Caco-2 (cell line): ENCODE data around the gene PITRM1. TPM values are rescaled to one million over a fixed set of nuclear protein-coding genes. Genes with fewer than 3 reads are reported as not detected.

Experiments used
- BruUV-seq: library from RNA; stranded (reverse); fragments of 400-500 nt; replicated peaks from 2 replicates; lab custom pipeline; 2021; lab: Mats Ljungman, UMichigan
- CTCF ChIA-PET: fragments of 300-600 bp; sonication (Branson Sonifier 250); formaldehyde crosslinking; loops from one replicate; lab custom pipeline; 2022; ENCODE audit warnings: antibody characterized with exemption; lab: Charles Lee
- POLR2A ChIA-PET: fragments of 300-600 bp; sonication (Branson Sonifier 250); formaldehyde crosslinking; loops from one replicate; lab custom pipeline; 2022; ENCODE audit warnings: antibody characterized with exemption; lab: Charles Lee
- DNase-seq, 2 experiments: peaks; one replicate each; pipeline versions ENCODE4 v3.0.0 to v3.0.0-alpha.2; 2020 to 2022
- H3K27me3 ChIP-seq: replicated peaks from 2 replicates; pipeline ENCODE4 v1.6.0; 2011; ENCODE audit warnings: low read length; ENCODE audit not compliant: control insufficient read depth, insufficient read depth
- H3K36me3 ChIP-seq: 2 replicates; pipeline ENCODE4 v1.5.1; 2011; ENCODE audit warnings: low read length; ENCODE audit not compliant: control insufficient read depth, insufficient read depth
- H3K4me1 ChIP-seq: fragments of 250-450 bp; sonication (Bioruptor Pico); 2 replicates; pipeline ENCODE4 v1.5.1; 2020; ENCODE audit warnings: mild to moderate bottlenecking
- H3K4me3 ChIP-seq: 2 replicates; pipeline ENCODE4 v1.5.1; 2011; ENCODE audit warnings: low read depth, mild to moderate bottlenecking, control low read depth, low read length
- H3K9me3 ChIP-seq: fragments of 250-450 bp; sonication (Bioruptor Pico); 2 replicates; pipeline ENCODE4 v1.5.1; 2020; ENCODE audit warnings: mild to moderate bottlenecking, moderate library complexity
- H3K27ac Mint-ChIP-seq: one replicate; pipeline ENCODE4 v1.8.0; 2022; ENCODE audit warnings: mixed read lengths; ENCODE audit not compliant: unreplicated experiment
- H3K27me3 Mint-ChIP-seq: one replicate; pipeline ENCODE4 v1.8.0; 2022; ENCODE audit warnings: mixed read lengths; ENCODE audit not compliant: insufficient read depth, unreplicated experiment
- H3K36me3 Mint-ChIP-seq: one replicate; pipeline ENCODE4 v1.8.0; 2022; ENCODE audit warnings: mild to moderate bottlenecking, mixed read lengths; ENCODE audit not compliant: insufficient read depth, unreplicated experiment
- H3K4me1 Mint-ChIP-seq: one replicate; pipeline ENCODE4 v1.8.0; 2022; ENCODE audit warnings: low read depth, mixed read lengths; ENCODE audit not compliant: unreplicated experiment
- H3K4me3 Mint-ChIP-seq: one replicate; pipeline ENCODE4 v1.8.0; 2022; ENCODE audit warnings: mild to moderate bottlenecking, moderate library complexity, mixed read lengths; ENCODE audit not compliant: unreplicated experiment
- H3K9me3 Mint-ChIP-seq: one replicate; pipeline ENCODE4 v1.8.0; 2022; ENCODE audit warnings: mixed read lengths; ENCODE audit not compliant: unreplicated experiment
- CTCF ChIP-seq, 2 experiments: fragments of 200-600 bp in 1 of 2; IDR thresholded peaks; 1 replicate in 1 of 2; 2 replicates in 1 of 2; pipeline versions ENCODE4 v1.5.1 to v1.8.0; 2011 to 2022; ENCODE audit warnings: antibody characterized with exemption in 1 of 2, control low read depth in 1 of 2, inconsistent platforms in 1 of 2, low read depth in 1 of 2, low read length in 1 of 2, mild to moderate bottlenecking in 1 of 2, moderate library complexity in 1 of 2; ENCODE audit not compliant: insufficient read depth in 1 of 2, severe bottlenecking in 1 of 2, unreplicated experiment in 1 of 2
- intact Hi-C: fragments of 100-400 bp; cut with micrococcal nuclease; formaldehyde crosslinking; loops from one replicate; pipeline ENCODE4 v1.10.0; 2022; ENCODE audit not compliant: unreplicated experiment
- total RNA-seq: library from RNA; stranded (reverse); gene quantifications from 2 replicates; pipeline ENCODE4 v1.2.3, GENCODE V29; 2022

PITRM1 gene
- total RNA-seq, 1 experiment from 2014 or later, result 80.5 TPM

- BruUV-seq, result no TSS peak
- POLR2A ChIA-PET, result no interaction called here
- H3K4me1 ChIP-seq, result no peaks in the 10 kb centered on the region
These were observed 66.7 kb downstream of the PITRM1 start for GRCh38 chr10:3105905-3106304.

GRCh38 chr10:3105166-3105565, 67.4 kb downstream of the PITRM1 start:
- no peaks in the 10 kb centered on the region for H3K4me1 Mint-ChIP-seq
- H3K27me3 Mint-ChIP-seq, result no peaks in the 10 kb centered on the region
- H3K9me3 Mint-ChIP-seq, result no peaks in the 10 kb centered on the region
- H3K4me3 Mint-ChIP-seq, result no peak overlapping the region
- no peaks in the 10 kb centered on the region for H3K27me3 ChIP-seq
- ChIA-PET POLR2A (no interaction called here), CTCF (no interaction called here)
- peaks cover 8% of the 10 kb centered on the region for H3K36me3 ChIP-seq
- H3K4me1 ChIP-seq, result no peaks in the 10 kb centered on the region
- H3K36me3 Mint-ChIP-seq, result peaks cover 87% of the 10 kb centered on the region
- H3K4me3 ChIP-seq, result no peak overlapping the region
- no TSS peak for BruUV-seq
- H3K9me3 ChIP-seq, result no peaks in the 10 kb centered on the region
- no peak overlapping the region for H3K27ac Mint-ChIP-seq
- intact Hi-C loops, result no loop called here
- DNase-seq, result no peak
- TF ChIP-seq CTCF (IDR thresholded peaks at IDR 0.05; ENCODE audit: insufficient read depth in 1 of 2, low read depth in 1 of 2, low read length in 1 of 2, severe bottlenecking in 1 of 2, unreplicated experiment in 1 of 2), result no peak

More at GRCh38 chr10:3105905-3106304, 66.7 kb downstream of the PITRM1 start:
- DNase-seq, result no peak
- intact Hi-C loops, result no loop called here
- Mint-ChIP-seq H3K27me3 (no peaks in the 10 kb centered on the region), H3K4me3 (no peak overlapping the region), H3K27ac (no peak overlapping the region), H3K9me3 (no peaks in the 10 kb centered on the region), H3K4me1 (no peaks in the 10 kb centered on the region), H3K36me3 (peaks cover 85% of the 10 kb centered on the region)
- H3K4me3 ChIP-seq, result no peak overlapping the region
- CTCF ChIA-PET, result no interaction called here
- H3K36me3 ChIP-seq, result peaks cover 8% of the 10 kb centered on the region
- no peaks in the 10 kb centered on the region for H3K9me3 ChIP-seq
- TF ChIP-seq CTCF (IDR thresholded peaks at IDR 0.05; ENCODE audit: insufficient read depth in 1 of 2, low read depth in 1 of 2, low read length in 1 of 2, severe bottlenecking in 1 of 2, unreplicated experiment in 1 of 2), result no peak
- H3K27me3 ChIP-seq, result no peaks in the 10 kb centered on the region

DNA sequence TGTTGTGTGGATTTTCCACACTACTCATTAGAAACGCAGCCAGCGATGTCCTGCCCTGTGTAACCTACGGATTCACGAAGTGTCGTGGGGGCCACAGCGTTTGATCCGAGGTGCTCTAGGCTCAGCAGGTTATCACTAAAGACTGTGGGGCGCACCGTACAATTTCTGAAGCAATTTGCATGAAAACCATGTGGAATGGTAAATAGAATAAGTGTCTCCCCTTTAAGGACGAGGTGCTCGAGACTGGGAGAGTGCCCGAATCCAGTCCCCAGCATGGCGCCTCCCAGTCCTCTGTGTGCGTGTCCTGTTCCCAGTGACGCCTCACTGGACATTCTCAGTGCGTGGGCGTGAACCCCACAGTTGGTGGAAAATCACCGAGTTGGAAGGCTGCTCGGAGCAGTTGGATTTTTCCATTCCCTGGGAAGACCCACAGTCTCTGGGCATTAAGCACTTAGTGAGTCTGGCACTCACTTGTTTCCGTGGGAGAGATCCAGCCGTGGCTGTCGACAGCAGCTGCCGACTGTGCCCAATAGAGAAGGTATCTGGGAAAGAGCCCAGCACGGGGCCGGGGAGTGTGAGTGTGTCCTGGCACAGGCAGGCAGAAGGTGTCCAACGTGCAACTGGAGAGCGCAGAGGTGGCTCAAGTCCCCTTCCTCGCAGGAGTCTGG, 68.2 kb downstream of the PITRM1 start:
- intact Hi-C loops, result no loop called here
- Mint-ChIP-seq H3K4me3 (no peak overlapping the region), H3K27ac (no peak overlapping the region), H3K4me1 (peaks cover 6% of the 10 kb centered on the region), H3K9me3 (no peaks in the 10 kb centered on the region), H3K36me3 (peaks cover 89% of the 10 kb centered on the region), H3K27me3 (no peaks in the 10 kb centered on the region)
- CTCF ChIA-PET, result no interaction called here
- no peaks in the 10 kb centered on the region for H3K27me3 ChIP-seq
- no peak for DNase-seq
- H3K36me3 ChIP-seq, result peaks cover 6% of the 10 kb centered on the region
- no peak for TF ChIP-seq CTCF (IDR thresholded peaks at IDR 0.05; ENCODE audit: insufficient read depth in 1 of 2, low read depth in 1 of 2, low read length in 1 of 2, severe bottlenecking in 1 of 2, unreplicated experiment in 1 of 2)
- no TSS peak for BruUV-seq
- POLR2A ChIA-PET, result no interaction called here
- H3K4me1 ChIP-seq, result 0 out of 2 replicates have a peak, but pooled peaks cover 3% of the 10 kb centered on the region
- H3K9me3 ChIP-seq, result no peaks in the 10 kb centered on the region
- H3K4me3 ChIP-seq, result no peak overlapping the region
